ENCODE measurements around the gene ATXN7L1.

GRCh38 chr7:105690325-105690945 is 186.0 kb downstream of the ATXN7L1 start:
- TF ChIP-seq, protein P1, sequence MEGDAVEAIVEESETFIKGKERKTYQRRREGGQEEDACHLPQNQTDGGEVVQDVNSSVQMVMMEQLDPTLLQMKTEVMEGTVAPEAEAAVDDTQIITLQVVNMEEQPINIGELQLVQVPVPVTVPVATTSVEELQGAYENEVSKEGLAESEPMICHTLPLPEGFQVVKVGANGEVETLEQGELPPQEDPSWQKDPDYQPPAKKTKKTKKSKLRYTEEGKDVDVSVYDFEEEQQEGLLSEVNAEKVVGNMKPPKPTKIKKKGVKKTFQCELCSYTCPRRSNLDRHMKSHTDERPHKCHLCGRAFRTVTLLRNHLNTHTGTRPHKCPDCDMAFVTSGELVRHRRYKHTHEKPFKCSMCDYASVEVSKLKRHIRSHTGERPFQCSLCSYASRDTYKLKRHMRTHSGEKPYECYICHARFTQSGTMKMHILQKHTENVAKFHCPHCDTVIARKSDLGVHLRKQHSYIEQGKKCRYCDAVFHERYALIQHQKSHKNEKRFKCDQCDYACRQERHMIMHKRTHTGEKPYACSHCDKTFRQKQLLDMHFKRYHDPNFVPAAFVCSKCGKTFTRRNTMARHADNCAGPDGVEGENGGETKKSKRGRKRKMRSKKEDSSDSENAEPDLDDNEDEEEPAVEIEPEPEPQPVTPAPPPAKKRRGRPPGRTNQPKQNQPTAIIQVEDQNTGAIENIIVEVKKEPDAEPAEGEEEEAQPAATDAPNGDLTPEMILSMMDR (IDR thresholded peaks at IDR 0.05; ENCODE audit: low read depth, low read length) = no peak
- TF ChIP-seq EZH2phosphoT487 (IDR thresholded peaks at IDR 0.05; ENCODE audit: low read depth) = no peak

Measured in OCI-LY3 (cell line).